Activated naive CD4-positive, alpha-beta T cell treated with anti-CD3 and anti-CD28 coated beads, Interleukin-2, amount 10 ng/mL, durations not matched to agents 5 hours and 36 hours (primary cell): Measurements from ENCODE around the gene UQCRC2. TPM values are rescaled to one million over a fixed set of nuclear protein-coding genes. Genes with fewer than 3 reads are reported as not detected.

Source experiments
- total RNA-seq, 2 experiments: library from RNA; stranded (reverse); gene quantifications; one replicate each; pipeline ENCODE4 v1.2.3, GENCODE V29; 2021

The UQCRC2 gene
- total RNA-seq: 100 to 1,000 TPM; 195 to 213 TPM

GRCh38 chr16:21952793-21953540 lies at the start of gene UQCRC2:
UQCRC2 (plus strand) TSS chr16:21953361; CDS start chr16:21953424, 63 bp downstream.

GRCh38 chr16:22007509-22008214 lies 54.5 kb downstream of the UQCRC2 start, which contains the start of gene MOSMO:
MOSMO (plus strand) TSS chr16:22008111; CDS start chr16:22008302, 191 bp downstream.

Other genes with a start within 250 kb of the UQCRC2 start
- gene NPIPB4, start 95.6 kb upstream of the UQCRC2 start, total RNA-seq: 100 to 1,000 TPM; 104 to 125 TPM
- not detected for gene PDZD9, start 47.8 kb downstream of the UQCRC2 start, total RNA-seq
- gene MOSMO, start 54.8 kb downstream of the UQCRC2 start, total RNA-seq: 10 to 100 TPM; 10.7 to 12.9 TPM
- gene VWA3A, start 139.2 kb downstream of the UQCRC2 start, total RNA-seq: under 1 TPM in 1 of 2 experiments, not detected in 1; 0.20 TPM
- under 1 TPM in 1 of 2 experiments, not detected in 1; 0.20 TPM for gene SDR42E2, start 209.1 kb downstream of the UQCRC2 start, total RNA-seq